ENCODE results near the gene GPC5.

- TF ChIP-seq CTCF (conservative IDR thresholded peaks at IDR 0.05; ENCODE audit: low read depth, low read length) = no peak
- no peak for TF ChIP-seq EZH2 (IDR thresholded peaks at IDR 0.05; ENCODE audit: borderline replicate concordance, low read depth, low read length, poor library complexity, severe bottlenecking)
Observed at GRCh38 chr13:92500192-92500591, 1101.8 kb downstream of the GPC5 start.

Measured in A673 (cell line).